ENCODE data around the gene SMIM23.

SMIM23 gene

DNA sequence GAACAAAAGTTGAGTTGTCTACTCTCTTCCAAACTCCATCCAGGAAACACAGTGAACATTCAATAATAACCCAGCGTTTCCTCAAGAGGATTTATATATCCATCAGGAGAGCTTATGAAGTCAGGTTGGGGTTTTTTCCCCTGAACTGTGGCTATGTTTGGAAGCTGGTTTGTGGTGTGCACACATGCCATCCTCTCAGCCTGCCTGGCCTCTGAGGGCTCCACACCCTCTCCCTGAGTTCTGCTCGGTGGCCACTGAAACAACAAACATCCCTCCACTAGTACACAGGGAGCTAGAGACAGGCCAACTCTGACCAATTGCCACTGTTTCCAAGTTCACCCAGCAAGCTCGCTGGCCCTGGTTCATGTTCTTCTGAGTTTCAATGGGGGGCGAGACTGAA is 35.7 kb downstream of the SMIM23 start:
- DNase-seq: no peak

DNA sequence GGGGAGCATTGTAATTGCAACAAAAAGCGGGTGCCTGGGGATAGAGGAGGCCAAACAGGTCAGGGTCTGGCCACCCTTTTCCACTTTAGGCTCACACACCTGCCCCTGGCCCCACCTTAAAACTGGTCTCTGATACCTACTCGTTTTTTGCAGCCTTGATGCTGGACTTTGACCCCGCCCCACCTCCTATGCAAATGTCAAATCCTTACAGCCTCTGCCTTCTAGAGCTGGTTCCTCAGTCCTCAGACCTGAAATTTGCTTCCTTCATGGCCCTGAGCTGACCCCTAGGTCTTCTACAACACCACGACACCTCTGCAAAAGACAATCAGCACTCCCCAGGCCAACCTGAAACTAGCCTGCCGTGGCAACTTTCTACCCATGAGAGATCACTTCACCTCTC is 37.7 kb downstream of the SMIM23 start:
- no peak for DNase-seq

DNA sequence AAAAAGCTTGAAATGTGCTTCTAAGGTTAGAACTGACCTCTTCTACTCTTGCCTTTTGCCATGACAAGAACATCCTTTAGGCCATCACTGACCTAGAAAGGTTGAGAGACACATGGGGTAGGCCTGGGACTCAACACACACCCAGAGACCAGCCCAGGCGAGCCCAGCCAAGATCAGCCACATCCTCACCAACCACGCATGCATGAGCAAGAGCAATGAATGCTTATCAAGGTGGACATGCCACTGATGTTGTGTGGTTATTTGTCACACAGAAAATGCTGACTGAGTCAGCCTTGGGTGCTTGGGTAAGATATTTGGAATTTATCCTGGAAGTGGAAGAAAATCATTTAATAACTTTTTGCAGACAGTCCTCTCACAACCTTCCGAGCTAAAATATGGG is 39.4 kb downstream of the SMIM23 start:
- DNase-seq: no peak

DNA sequence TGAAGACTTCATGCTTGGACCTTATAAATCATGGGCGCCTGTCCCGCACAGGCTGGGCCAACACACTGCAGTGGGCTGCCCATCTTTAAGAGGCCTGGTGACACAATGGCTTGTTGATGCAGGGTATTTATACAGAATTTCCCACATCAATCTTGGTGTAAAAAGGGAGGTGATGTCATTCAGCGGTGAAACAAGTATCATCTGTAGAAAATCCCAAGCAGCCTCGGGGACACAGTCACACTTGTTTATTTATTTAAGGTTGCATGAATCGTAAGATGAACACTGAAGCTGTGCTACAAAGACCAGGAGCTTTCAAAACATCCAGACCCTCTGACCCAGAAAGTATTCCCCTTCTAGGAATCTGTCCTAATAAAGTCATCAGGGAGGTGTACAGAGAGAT is 40.5 kb downstream of the SMIM23 start:
- no peak for DNase-seq

DNA sequence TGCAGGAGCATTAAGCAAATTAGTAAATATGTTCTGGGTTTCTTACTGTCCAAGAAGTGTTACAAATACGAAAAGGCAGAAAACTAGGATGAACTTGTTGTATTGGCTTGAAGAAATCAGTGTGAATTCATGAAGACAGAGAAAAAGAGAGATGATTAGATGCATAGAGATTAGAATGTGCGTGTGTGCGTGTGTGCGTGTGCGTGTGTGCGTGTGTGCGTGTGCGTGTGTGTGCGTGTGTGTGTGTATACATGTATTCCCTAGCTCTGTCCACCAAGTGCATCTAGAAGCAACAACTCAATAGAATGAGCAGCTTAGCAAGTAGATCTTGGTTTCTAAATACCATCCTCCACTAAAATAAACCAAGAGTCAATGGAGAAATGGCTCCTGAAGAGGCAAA is 41.5 kb downstream of the SMIM23 start:
- DNase-seq: no peak

DNA sequence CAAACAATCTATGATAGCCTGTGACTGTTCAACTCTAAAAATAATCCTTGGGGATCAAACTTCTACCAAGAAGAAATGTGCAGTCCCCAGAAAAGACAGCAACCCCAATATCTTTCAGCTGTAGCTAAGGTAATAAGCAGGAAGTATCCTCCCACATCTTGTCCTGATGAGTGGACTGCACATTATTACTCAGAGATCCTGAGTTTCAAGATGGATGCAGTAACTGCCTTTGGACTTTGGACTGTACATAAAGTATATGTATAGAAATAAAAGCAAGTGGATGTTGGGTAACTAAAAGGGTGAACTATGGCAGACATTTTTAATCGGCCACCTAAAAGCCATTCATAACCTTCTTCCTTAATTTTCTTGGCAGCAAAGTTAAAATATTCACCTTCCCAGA is 45.1 kb downstream of the SMIM23 start:
- DNase-seq: no peak

DNA sequence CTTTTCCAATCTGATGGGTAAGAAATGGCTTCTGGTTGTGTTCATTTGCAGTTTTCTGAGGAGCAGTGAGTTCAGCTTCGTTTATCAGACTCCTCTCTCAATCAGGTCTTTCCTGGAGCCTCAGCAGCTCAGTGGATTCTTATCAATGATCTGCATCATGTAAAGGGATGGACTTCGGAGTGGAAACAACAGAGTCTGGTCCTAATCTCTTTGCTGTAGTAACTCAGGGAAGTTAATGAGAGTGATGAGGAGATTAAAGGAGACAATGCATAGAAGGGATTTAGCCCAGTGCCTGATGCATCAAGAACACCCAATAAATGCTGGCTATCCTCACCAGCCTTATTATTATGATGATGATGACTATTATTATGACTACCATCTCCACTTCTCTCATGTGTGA is 47.2 kb downstream of the SMIM23 start:
- DNase-seq: no peak

DNA sequence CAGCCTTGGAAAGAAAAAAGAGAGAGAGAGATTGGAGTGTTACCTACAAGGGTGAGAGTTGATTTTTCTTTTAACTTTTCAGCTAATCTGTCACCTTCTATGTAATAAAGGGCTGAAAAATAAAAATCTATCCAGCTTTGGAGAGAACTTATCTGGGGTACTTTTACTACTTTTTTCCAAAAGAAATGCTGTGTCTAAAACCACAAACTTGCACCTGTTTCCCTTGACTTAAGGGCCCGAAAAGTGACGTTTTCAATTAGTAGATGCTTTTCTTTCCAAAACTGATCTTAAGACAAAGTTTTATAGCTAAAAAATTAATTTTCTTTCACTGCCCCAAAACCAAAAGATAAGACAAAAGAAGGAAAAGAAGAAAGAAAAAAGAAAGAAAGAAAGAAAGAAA is 48.8 kb downstream of the SMIM23 start:
- no peak for DNase-seq

DNA sequence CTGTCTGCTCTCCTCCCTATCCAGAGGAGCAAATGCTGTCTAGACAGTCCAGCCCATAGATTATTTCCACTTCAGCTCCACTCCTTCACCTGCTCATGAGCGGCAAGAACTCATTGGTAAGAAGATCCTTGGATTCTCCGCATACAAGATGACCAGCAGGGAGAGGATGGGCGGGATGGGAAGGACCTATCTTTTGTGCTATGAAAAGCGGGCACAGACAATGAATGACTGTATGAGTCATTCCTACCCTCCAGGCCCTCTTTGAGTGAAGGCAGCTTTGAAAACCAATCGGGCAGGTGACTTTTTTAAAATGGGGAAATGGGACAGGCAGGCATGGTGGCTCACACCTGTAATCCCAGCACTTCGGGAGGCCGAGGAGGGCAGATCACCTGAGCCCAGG is 49.4 kb downstream of the SMIM23 start:
- DNase-seq: no peak

DNA sequence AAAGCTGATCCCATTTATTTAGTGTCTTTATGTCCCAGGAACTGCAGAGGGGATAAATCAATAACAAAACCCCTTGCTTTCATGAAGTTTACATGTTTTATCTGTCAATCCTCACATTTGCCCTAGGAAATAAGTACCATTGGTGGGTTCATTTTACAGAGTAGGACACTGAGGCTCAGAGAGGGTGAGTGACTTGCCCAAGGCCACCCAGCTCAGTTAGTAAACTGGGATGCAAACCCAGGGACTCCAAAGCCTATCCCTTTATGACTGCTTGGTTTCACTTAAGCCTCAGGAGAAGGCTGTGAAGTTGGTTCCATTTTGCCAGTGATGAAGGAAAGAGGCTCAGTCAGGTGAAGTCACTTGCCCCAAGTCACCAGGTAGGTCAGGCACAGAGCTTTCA is 51.9 kb downstream of the SMIM23 start:
- DNase-seq: no peak

DNA sequence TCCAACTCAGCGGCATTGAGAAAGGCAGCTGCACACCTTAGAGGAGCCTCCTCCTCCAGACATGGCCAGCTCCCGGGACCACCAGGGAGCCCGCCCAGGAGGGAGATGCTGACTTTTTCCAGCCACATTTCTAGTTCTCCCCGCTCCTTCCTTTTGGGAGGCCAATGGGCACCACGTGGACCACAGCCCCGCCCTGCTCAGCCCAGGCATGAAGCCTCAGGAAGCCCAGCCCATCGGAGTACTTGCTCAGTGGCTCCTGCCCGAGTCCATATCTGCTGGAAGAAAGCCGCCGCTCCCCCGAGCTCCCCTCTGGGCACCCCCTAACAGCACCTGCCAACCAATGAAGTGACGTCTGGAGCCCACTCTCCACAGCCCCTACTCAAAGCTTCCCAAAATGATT is 52.4 kb downstream of the SMIM23 start:
- no peak for DNase-seq

DNA sequence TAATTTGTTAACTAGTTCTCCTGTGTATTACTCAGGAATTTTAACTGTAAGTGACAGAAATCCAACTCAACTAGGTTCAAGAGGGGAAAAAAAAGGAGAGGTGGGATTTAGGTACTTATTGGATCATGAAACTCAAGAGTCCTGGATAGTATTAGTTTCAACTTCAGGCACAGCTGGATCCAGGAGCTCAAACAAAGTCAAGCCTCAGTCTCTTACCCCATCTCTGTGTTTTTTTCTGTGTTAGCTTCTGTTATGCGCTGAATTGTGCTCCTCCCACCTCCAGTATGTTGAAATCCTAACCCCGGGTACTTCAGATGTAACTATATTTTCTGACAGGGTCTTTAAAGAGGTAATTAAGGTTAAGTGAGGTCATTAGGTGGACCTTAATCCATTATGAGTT is 53.5 kb downstream of the SMIM23 start:
- DNase-seq: no peak

DNA sequence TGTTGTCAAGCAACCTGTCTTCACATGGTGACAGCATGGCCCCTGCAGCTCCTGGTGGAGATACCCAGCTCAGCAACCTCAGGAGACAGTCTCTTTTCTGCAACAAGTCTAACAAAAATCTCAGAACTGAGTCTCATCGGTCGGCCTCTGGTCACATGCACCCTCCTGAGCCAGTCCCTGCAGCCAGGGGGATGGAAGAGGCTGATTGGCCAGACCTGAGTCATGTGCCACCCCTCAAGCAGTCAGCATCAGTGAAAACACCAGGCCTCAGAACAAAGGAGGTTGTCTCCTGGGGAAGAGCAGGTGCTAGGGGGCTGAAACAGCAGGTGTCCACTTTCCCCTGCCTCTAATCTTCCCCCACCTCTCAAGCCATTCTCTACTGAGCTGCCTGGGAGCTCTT is 54.4 kb downstream of the SMIM23 start:
- no peak for DNase-seq
